ENCODE data around the gene DAB2IP. TPM values are rescaled to one million over a fixed set of nuclear protein-coding genes. Genes with fewer than 3 reads are reported as not detected.
A peak's percentile ranks its signal among the peaks of the same experiment; 100 is the strongest.

Gene DAB2IP
- polyA plus RNA-seq, 1 donor (not counting 4 experiments of a cell fraction or from before 2014, with no cell fraction given): 28.6 TPM

DNA sequence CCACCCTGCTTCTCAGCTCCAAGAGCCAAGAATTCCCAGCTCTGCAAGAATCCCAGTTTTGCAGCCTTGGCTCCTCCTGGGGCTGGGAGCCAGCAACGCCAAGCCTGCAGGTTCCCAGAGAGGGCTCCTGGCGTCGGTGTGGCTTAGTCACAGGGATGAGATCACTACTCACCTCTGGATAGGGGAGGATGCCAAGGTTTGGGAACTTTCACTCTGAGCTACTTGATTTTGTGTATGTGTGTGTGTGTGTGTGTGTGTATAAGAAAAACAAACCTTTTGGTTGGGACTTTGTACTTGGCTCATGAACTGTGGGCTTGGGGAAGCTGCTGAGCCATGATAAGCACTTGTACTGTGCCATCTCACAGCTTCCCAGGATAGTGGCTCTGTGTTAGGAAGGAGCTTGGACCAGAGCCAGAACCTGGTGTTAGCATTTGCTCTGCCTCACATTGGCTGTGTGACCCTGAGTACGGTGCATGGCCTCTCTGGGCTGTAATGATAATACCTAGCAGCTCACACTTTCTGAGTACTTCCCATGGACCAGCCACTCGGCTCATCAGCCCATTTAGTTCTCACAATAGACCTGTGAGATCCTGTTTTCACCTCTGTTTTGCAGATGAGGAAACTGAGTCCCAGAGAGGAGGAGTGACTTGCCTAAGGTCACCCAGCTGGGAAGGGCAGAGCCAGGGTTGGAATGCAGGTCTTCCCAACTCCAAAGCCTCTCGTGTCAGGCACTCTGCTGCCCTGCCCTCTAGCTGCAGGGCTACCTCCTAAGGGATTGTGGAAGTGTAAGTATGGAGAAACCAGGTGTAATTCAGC, 41.4 kb upstream of the DAB2IP start:
- Histone ChIP-seq H3K4me2 (ENCODE audit: control insufficient read depth, extremely low read depth, insufficient read depth, low read depth, low read length) (peak overlapping the region; percentile 11), H2AFZ (ENCODE audit: control insufficient read depth, low read length) (no peak overlapping the region)
- peak; percentile 60 for DNase-seq (ENCODE audit: low read depth, low spot score)

GRCh38 chr9:121610638-121610953, 40.8 kb upstream of the DAB2IP start:
- no peak overlapping the region for H3K27ac ChIP-seq (ENCODE audit: control insufficient read depth, insufficient read depth, low read length)
- no peaks in the 10 kb centered on the region for H3K79me2 ChIP-seq (ENCODE audit: control insufficient read depth, insufficient read depth, low read length)
- H3K4me3 ChIP-seq (ENCODE audit: control insufficient read depth in 2 of 3, extremely low read depth in 1 of 3, insufficient read depth in 2 of 3, low read depth in 1 of 3, low read length in 3 of 3): no peak overlapping the region
- dilution Hi-C loops (cut with MboI; ENCODE audit: extremely low pct_ligation_motif_present, low sequenced_read_pairs): no loop called here
- TF ChIP-seq CTCF (optimal IDR thresholded peaks at IDR 0.05 in 1 of 3, IDR thresholded peaks at IDR 0.05 in 1 of 3, conservative IDR thresholded peaks at IDR 0.05 in 1 of 3; ENCODE audit: extremely low read depth in 1 of 3, insufficient read depth in 2 of 3, low read length in 3 of 3) (no peak), EZH2 (IDR thresholded peaks at IDR 0.05; ENCODE audit: low read length) (no peak)
- H3K9me1 ChIP-seq (ENCODE audit: control insufficient read depth, extremely low read depth, insufficient read depth, low read length): no peaks in the 10 kb centered on the region
- H3K27me3 ChIP-seq (ENCODE audit: control insufficient read depth, extremely low read depth, insufficient read depth, low read length): peaks cover 3% of the 10 kb centered on the region
- H3K9ac ChIP-seq (ENCODE audit: control insufficient read depth, extremely low read depth, insufficient read depth, low read length): no peak overlapping the region
- FAIRE-seq: no peak
- no peaks in the 10 kb centered on the region for H3K9me3 ChIP-seq (ENCODE audit: control insufficient read depth, low read depth, low read length)
- H3K4me2 ChIP-seq (ENCODE audit: control insufficient read depth, extremely low read depth, insufficient read depth, low read depth, low read length): no peak overlapping the region
- no peaks in the 10 kb centered on the region for H4K20me1 ChIP-seq (ENCODE audit: control insufficient read depth, extremely low read depth, insufficient read depth, low read length)
- DNase-seq (ENCODE audit: low read depth, low spot score): no peak
- no peaks in the 10 kb centered on the region for H3K36me3 ChIP-seq (ENCODE audit: control insufficient read depth in 2 of 2, extremely low read depth in 1 of 2, insufficient read depth in 2 of 2, low read length in 2 of 2)
- peaks cover 27% of the 10 kb centered on the region for H3K4me1 ChIP-seq (ENCODE audit: control insufficient read depth, extremely low read depth, insufficient read depth, low read length)
- H2AFZ ChIP-seq (ENCODE audit: control insufficient read depth, low read length): no peak overlapping the region

More for the DNA sequence above, 41.4 kb upstream of the DAB2IP start:
- H3K9ac ChIP-seq (ENCODE audit: control insufficient read depth, extremely low read depth, insufficient read depth, low read length): no peak overlapping the region
- no peak overlapping the region for H3K27ac ChIP-seq (ENCODE audit: control insufficient read depth, insufficient read depth, low read length)
- H3K9me3 ChIP-seq (ENCODE audit: control insufficient read depth, low read depth, low read length): no peaks in the 10 kb centered on the region
- H3K79me2 ChIP-seq (ENCODE audit: control insufficient read depth, insufficient read depth, low read length): no peaks in the 10 kb centered on the region
- peaks cover 3% of the 10 kb centered on the region for H3K27me3 ChIP-seq (ENCODE audit: control insufficient read depth, extremely low read depth, insufficient read depth, low read length)
- no peaks in the 10 kb centered on the region for H3K9me1 ChIP-seq (ENCODE audit: control insufficient read depth, extremely low read depth, insufficient read depth, low read length)
- peak; percentile 87 for FAIRE-seq
- dilution Hi-C loops (cut with MboI; ENCODE audit: extremely low pct_ligation_motif_present, low sequenced_read_pairs): no loop called here
- H3K4me1 ChIP-seq (ENCODE audit: control insufficient read depth, extremely low read depth, insufficient read depth, low read length): peaks cover 27% of the 10 kb centered on the region
- no peak overlapping the region for H3K4me3 ChIP-seq (ENCODE audit: control insufficient read depth in 2 of 3, extremely low read depth in 1 of 3, insufficient read depth in 2 of 3, low read depth in 1 of 3, low read length in 3 of 3)
- H4K20me1 ChIP-seq (ENCODE audit: control insufficient read depth, extremely low read depth, insufficient read depth, low read length): no peaks in the 10 kb centered on the region
- H3K36me3 ChIP-seq (ENCODE audit: control insufficient read depth in 2 of 2, extremely low read depth in 1 of 2, insufficient read depth in 2 of 2, low read length in 2 of 2): no peaks in the 10 kb centered on the region
- TF ChIP-seq CTCF (optimal IDR thresholded peaks at IDR 0.05 in 1 of 3, IDR thresholded peaks at IDR 0.05 in 1 of 3, conservative IDR thresholded peaks at IDR 0.05 in 1 of 3; ENCODE audit: extremely low read depth in 1 of 3, insufficient read depth in 2 of 3, low read length in 3 of 3) (peak in 1 of 3 experiments; percentile 9), EZH2 (IDR thresholded peaks at IDR 0.05; ENCODE audit: low read length) (no peak)
